ENCODE results near the gene ALK. TPM values are rescaled to one million over a fixed set of nuclear protein-coding genes. Genes with fewer than 3 reads are reported as not detected.

ALK gene
- total RNA-seq, 2 experiments from 2014 or later = not detected

DNA sequence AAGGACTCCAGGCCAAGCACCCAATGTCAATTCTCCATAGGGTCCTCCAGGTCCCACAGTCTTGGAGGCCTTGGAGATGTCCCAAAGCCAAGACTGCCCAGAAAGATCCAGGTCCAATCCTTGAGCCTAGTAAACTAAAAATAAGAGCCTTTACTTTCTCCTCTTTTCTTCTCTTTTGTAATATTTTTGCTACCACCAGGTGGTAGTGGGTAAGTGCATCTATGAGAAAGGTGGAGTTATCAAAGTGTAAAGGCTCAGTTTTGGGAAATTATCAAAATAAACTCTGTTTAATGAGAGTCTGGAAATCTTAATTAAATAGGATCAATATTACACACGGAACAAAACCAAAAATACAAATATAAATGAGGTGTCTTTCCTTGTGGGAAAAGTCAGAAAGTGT lies 276.4 kb downstream of the ALK start:
- DNase-seq (no peak), ATAC-seq (no peak)
- Mint-ChIP-seq H3K9me3 (ENCODE audit: low read depth) (peaks cover 10% of the 10 kb centered on the region), H3K27me3 (peaks cover 5% of the 10 kb centered on the region), H3K4me3 (no peak overlapping the region), H3K27ac (no peak overlapping the region), H3K4me1 (no peaks in the 10 kb centered on the region), H3K36me3 (peaks cover 1% of the 10 kb centered on the region)
- CTCF ChIA-PET = no interaction called here

DNA sequence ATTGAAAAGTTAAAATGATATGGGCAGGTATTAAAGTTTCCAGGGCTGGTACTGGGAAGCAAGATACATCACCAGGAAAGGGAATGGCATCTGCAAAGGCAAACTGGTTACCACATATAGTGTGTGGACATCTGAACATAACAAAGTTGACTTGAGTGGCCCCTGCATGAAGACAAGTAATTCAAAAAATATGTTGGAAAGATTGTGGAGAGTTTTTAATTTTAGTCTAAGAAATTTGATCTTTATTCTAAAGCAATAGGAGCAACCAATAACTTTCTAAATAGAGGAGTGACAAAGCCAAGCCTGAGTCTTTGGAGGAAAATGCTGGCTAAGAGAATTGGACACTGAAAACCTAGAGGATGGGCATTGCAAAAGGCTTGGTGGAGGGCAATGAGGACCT lies 278.2 kb downstream of the ALK start:
- no peaks in the 10 kb centered on the region for H3K36me3 Mint-ChIP-seq
- DNase-seq (no peak), ATAC-seq (no peak)
- H3K27ac Mint-ChIP-seq = no peak overlapping the region
- H3K4me1 Mint-ChIP-seq = no peaks in the 10 kb centered on the region
- H3K4me3 Mint-ChIP-seq = no peak overlapping the region
- H3K9me3 Mint-ChIP-seq (ENCODE audit: low read depth) = no peaks in the 10 kb centered on the region
- H3K27me3 Mint-ChIP-seq = peaks cover 5% of the 10 kb centered on the region
- CTCF ChIA-PET = no interaction called here

DNA sequence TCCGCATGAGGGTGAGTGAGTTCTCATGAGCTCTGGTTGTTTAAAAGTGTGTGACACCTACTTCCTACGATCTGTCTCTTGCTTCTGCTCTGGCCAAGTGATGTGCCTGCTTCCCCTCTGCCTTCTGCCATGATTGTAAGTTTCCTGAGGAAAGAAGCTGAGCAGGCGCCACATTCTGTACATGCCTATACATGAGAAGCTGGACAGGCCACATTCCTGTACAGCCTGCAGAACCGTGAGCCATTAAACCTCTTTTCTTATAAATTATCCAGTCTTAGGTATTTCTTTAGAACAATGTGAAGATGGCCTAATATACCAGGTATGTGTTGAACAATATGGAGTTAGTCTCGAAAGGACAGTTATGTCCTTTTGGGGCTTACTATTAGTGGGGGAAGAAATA lies 281.0 kb downstream of the ALK start:
- Mint-ChIP-seq H3K27me3 (peaks cover 9% of the 10 kb centered on the region), H3K27ac (no peak overlapping the region), H3K36me3 (no peaks in the 10 kb centered on the region), H3K9me3 (ENCODE audit: low read depth) (no peaks in the 10 kb centered on the region), H3K4me3 (no peak overlapping the region), H3K4me1 (no peaks in the 10 kb centered on the region)
- ATAC-seq (no peak), DNase-seq (no peak)
- CTCF ChIA-PET = no interaction called here

DNA sequence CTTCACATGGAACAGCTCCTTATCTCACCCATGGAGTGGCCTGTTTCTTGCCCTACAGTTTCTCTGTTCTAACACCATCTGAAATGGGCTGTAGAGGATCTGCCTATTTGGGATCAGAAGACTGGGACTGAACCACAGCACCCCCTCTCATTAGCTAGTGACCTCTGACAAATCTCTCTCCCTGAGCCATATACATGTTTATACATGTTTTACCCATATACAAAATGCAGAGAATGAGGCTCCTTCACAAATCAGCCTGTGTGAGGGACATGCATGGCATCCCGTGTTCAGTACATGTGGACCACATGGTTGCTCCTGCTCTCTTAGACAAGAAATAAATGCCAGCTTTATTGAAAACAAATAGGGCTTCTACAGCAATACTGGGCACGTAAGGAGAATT lies 282.7 kb downstream of the ALK start:
- Mint-ChIP-seq H3K27ac (no peak overlapping the region), H3K27me3 (peaks cover 13% of the 10 kb centered on the region), H3K9me3 (ENCODE audit: low read depth) (no peaks in the 10 kb centered on the region), H3K4me3 (no peak overlapping the region), H3K36me3 (no peaks in the 10 kb centered on the region), H3K4me1 (no peaks in the 10 kb centered on the region)
- ATAC-seq (no peak), DNase-seq (no peak)
- CTCF ChIA-PET = no interaction called here

DNA sequence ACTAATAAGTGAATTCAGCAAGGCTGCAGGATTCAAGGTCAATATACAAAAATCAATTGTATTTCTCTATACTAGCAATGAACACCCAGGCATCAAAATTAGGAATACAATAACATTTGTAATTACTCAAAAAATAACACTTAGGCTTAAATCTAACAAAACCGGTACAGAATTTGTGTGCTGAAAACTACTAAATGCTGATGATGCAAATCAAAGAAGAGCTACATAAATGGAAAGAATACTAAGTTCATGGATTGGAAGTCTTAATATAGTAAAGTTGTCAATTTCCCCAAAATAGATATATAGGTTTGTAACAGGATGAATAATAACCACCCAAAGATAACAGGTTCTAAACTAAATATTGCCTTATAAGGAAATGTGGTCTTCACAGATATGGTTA lies 286.5 kb downstream of the ALK start:
- H3K4me3 Mint-ChIP-seq = no peak overlapping the region
- no peaks in the 10 kb centered on the region for H3K4me1 Mint-ChIP-seq
- H3K9me3 Mint-ChIP-seq (ENCODE audit: low read depth) = no peaks in the 10 kb centered on the region
- no peaks in the 10 kb centered on the region for H3K36me3 Mint-ChIP-seq
- H3K27ac Mint-ChIP-seq = no peak overlapping the region
- H3K27me3 Mint-ChIP-seq = peaks cover 20% of the 10 kb centered on the region
- no peak for DNase-seq
- CTCF ChIA-PET = interaction anchor here (0.6 kb wide), 1 partner anchor 326 kb away, joined by 3 read pairs; no protein-coding TSS in a partner anchor
- no peak for ATAC-seq

DNA sequence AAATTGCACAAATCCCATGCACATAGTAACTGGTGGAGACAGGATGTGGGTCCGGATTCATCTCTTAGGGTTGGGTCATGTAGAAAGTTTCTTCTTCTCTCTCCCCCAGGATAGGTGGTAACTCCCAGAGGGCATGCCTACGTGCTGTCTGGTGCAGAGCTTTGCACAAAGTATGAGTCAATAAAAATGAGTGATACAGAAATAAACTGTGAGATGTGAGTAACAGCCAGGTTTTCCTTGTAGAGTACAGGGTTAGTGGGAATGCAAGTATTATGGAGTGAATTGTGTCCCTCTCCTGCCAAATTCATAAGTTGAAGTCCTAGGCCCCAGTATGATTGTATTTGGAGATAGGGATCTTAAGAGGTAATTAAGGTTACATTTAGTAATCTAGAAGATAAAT lies 289.4 kb downstream of the ALK start:
- ATAC-seq = no peak
- H3K4me3 Mint-ChIP-seq = no peak overlapping the region
- no peaks in the 10 kb centered on the region for H3K36me3 Mint-ChIP-seq
- H3K9me3 Mint-ChIP-seq (ENCODE audit: low read depth) = no peaks in the 10 kb centered on the region
- no peaks in the 10 kb centered on the region for H3K4me1 Mint-ChIP-seq
- no peak overlapping the region for H3K27ac Mint-ChIP-seq
- CTCF ChIA-PET = no interaction called here
- H3K27me3 Mint-ChIP-seq = peaks cover 31% of the 10 kb centered on the region
- DNase-seq = no peak

DNA sequence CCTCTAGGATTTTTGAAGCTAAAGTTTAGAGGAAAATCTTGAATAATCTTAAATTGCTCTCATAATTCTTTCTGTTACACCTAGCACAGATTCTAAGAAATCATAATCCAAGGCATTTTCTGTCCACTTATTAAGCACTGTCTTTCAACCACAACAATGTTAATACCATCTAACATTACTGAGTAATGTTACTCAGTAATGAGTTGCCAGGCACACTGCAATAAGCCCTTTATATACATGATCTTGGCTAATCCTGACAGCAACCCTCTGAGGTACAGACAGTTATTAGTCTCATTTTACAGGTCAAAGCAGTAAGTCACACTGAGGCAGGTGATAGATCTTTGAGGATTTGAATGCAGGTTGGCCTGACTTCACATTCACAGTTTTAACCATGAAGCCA lies 291.9 kb downstream of the ALK start:
- CTCF ChIA-PET = no interaction called here
- no peaks in the 10 kb centered on the region for H3K4me1 Mint-ChIP-seq
- no peaks in the 10 kb centered on the region for H3K9me3 Mint-ChIP-seq (ENCODE audit: low read depth)
- no peak overlapping the region for H3K4me3 Mint-ChIP-seq
- no peaks in the 10 kb centered on the region for H3K36me3 Mint-ChIP-seq
- H3K27ac Mint-ChIP-seq = no peak overlapping the region
- ATAC-seq (no peak), DNase-seq (no peak)
- H3K27me3 Mint-ChIP-seq = peaks cover 30% of the 10 kb centered on the region

DNA sequence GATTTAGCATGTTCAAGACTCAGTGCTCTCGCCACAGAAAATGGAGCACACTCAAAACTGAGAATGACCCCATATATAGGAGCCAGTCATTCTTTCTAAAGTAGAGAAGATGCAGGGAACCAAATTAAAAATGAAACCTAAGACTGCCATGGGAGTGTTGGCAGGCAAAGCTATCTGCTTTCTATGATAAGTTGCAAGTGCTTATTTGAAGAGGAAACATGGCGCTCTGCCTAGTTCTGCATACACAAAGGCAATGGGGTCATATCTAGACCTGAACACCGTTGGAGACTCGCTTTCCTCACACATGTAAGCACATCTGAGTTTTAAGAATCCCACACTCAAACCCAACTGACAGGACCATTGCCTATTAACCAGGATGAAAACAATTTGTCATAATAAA lies 292.5 kb downstream of the ALK start:
- Mint-ChIP-seq H3K4me1 (no peaks in the 10 kb centered on the region), H3K9me3 (ENCODE audit: low read depth) (no peaks in the 10 kb centered on the region), H3K27ac (no peak overlapping the region), H3K27me3 (peaks cover 30% of the 10 kb centered on the region), H3K36me3 (no peaks in the 10 kb centered on the region), H3K4me3 (no peak overlapping the region)
- CTCF ChIA-PET = no interaction called here
- DNase-seq (no peak), ATAC-seq (no peak)

DNA sequence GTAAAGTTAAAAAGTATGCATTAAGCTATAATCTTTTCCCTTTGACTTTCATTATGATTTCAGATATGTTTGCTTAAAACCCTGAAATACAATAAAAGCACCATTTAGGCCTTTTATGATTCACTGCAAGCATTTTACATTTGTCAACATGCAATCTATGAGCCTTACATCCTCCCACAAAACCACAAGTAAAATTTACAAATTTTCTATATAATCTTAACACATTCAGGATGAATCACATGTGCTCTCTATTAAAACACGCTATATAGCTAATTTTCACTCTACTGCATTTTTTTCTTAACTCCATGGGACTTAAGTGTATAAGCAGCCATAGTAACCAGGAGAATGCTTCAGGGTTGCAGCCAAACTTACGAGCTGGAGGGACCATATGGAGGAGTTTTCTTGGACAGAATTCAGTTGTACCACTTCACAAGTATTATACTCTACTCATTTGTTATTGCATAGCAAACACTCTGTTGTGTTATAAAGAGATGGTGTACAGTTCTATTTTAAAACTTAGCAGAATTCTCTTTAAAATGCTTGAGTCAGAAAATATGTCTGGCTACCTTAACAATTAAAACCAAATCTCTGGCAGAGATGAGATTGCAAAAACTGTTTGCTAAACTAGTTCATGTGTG lies 293.2 kb downstream of the ALK start:
- H3K4me1 Mint-ChIP-seq = no peaks in the 10 kb centered on the region
- no peak overlapping the region for H3K27ac Mint-ChIP-seq
- no peaks in the 10 kb centered on the region for H3K36me3 Mint-ChIP-seq
- CTCF ChIA-PET = no interaction called here
- DNase-seq (no peak), ATAC-seq (no peak)
- H3K9me3 Mint-ChIP-seq (ENCODE audit: low read depth) = no peaks in the 10 kb centered on the region
- no peak overlapping the region for H3K4me3 Mint-ChIP-seq
- H3K27me3 Mint-ChIP-seq = peaks cover 30% of the 10 kb centered on the region

DNA sequence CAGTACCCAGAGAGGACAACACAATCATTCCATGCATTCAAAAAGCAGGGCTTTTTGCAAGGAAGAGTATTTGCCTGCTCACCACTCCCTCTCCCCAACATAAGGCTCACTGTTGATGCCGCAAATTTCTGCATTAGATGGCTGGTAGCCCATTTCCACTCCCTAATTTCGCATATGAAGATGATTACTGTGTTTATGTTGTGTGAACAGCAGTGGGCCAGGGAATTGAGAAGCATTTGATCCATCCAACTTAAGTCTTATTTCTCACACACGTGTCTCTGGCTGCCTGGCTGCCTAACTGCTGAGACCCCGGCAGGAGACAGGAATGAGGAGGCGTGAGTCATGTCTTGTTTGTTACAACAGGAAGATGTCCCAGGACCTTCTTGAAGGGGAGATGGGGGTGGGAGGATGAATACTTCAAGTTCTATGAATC lies 294.1 kb downstream of the ALK start:
- no peak for ATAC-seq

DNA sequence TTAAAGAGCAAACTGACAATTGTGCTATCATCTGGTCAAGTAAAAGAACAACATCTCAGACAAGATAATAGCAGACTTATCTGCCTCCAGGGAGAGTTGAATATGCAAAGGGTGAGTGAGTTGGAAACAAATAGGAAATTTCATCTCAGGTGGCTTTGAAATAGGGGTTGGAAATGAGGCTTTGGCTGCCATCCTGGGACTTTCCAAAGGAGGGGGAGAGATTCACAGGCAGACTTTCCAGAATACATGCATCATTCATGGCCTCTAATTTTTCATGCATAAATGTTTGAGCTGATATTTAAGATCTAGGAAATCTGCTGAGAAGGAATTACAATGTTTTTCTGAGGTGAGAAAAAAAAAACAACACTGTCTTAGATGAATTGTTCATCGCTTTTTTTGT lies 300.5 kb downstream of the ALK start:
- no peak for ATAC-seq
- no peak for DNase-seq
- Mint-ChIP-seq H3K9me3 (ENCODE audit: low read depth) (no peaks in the 10 kb centered on the region), H3K4me1 (no peaks in the 10 kb centered on the region), H3K27ac (no peak overlapping the region), H3K36me3 (no peaks in the 10 kb centered on the region), H3K4me3 (no peak overlapping the region), H3K27me3 (no peaks in the 10 kb centered on the region)
- CTCF ChIA-PET = no interaction called here

More for the DNA sequence above, 294.1 kb downstream of the ALK start:
- CTCF ChIA-PET = no interaction called here
- DNase-seq = no peak
- Mint-ChIP-seq H3K27ac (no peak overlapping the region), H3K36me3 (no peaks in the 10 kb centered on the region), H3K27me3 (peaks cover 30% of the 10 kb centered on the region), H3K9me3 (ENCODE audit: low read depth) (no peaks in the 10 kb centered on the region), H3K4me3 (no peak overlapping the region), H3K4me1 (no peaks in the 10 kb centered on the region)

DNA sequence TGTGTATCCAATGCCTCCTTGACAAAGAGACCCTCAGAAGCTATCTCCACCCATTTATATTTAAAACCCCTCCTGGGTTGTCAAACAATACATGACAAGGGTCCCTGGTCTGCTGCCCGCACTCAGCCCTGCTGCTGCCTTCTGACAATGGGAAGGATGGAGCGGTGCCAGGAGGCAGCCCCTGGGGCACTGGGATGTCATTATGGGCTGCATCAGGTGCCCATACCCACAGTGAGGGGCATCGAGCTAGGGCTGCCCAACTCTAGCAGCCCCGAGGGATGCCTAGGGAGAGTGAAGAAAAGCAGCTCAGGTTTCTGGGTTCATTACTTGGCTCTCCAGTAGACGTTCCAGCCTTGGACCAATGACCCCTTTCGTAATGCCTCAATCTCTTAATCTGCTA lies 301.7 kb downstream of the ALK start:
- Mint-ChIP-seq H3K27me3 (peaks cover 3% of the 10 kb centered on the region), H3K4me1 (no peaks in the 10 kb centered on the region), H3K27ac (no peak overlapping the region), H3K36me3 (no peaks in the 10 kb centered on the region), H3K9me3 (ENCODE audit: low read depth) (no peaks in the 10 kb centered on the region), H3K4me3 (no peak overlapping the region)
- DNase-seq (no peak), ATAC-seq (no peak)
- CTCF ChIA-PET = no interaction called here

DNA sequence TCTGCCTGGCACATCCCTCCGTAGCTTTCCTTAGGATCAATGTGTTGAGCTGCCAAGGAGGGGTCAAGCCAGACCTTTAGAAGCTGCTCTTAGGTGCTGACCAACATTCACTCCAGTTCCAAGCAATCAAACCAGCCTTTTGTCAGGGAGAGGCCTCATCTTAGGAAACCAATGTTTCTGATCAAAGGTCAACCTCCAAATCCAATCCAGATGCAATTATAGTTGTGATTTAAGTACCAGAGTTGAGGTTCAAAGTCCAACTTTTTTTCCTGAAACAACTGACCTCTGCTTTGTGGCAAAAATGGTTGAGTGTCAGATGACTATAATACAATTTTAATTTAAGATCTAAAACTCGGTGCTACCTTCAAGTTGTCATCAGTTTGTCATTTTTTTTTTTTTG lies 303.4 kb downstream of the ALK start:
- Mint-ChIP-seq H3K27ac (no peak overlapping the region), H3K27me3 (peaks cover 9% of the 10 kb centered on the region), H3K4me1 (no peaks in the 10 kb centered on the region), H3K9me3 (ENCODE audit: low read depth) (no peaks in the 10 kb centered on the region), H3K4me3 (no peak overlapping the region), H3K36me3 (no peaks in the 10 kb centered on the region)
- DNase-seq = no peak
- no peak for ATAC-seq
- CTCF ChIA-PET = no interaction called here

DNA sequence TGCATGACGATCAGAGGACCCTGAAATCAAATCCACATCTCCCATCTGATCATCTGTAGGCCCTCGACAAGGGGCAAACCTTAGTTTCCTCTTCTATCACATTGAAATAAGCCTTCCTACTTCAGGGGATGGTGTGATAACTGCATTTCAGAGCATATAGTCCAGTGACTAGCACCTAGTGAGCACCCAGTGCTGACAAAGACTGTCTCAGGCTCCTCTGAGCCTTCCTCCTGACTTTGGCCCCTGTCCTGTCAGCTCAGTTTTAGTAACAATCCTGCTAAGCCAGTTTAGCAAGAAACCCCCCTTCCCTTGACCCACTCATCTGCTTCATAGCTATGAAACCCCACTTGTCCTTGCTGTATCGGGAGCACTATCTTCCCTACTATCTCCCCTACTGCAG lies 304.0 kb downstream of the ALK start:
- ATAC-seq = no peak
- Mint-ChIP-seq H3K27ac (no peak overlapping the region), H3K9me3 (ENCODE audit: low read depth) (no peaks in the 10 kb centered on the region), H3K4me3 (no peak overlapping the region), H3K27me3 (peaks cover 9% of the 10 kb centered on the region), H3K36me3 (no peaks in the 10 kb centered on the region), H3K4me1 (no peaks in the 10 kb centered on the region)
- DNase-seq = no peak
- CTCF ChIA-PET = no interaction called here

DNA sequence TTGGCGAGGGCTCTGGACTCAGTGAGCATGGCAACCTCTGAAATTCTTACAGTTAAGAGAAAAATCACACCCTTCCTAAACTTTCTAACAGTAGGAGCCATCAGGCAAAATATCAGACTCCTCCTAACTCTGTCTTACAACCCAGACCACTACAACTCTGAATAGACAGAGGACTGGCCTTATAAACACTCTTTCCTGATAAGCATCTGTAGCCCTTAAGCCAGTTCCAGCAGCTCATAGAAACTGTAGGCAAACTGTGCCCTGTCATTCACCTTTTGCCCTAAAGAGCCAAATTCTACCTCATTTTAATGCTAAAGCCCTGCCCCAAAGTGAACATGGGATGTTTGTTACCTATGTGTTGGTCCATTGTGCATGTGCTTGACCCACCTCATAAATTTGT lies 304.8 kb downstream of the ALK start:
- Mint-ChIP-seq H3K27me3 (peaks cover 11% of the 10 kb centered on the region), H3K4me1 (no peaks in the 10 kb centered on the region), H3K36me3 (no peaks in the 10 kb centered on the region), H3K9me3 (ENCODE audit: low read depth) (no peaks in the 10 kb centered on the region), H3K4me3 (no peak overlapping the region), H3K27ac (no peak overlapping the region)
- CTCF ChIA-PET = no interaction called here
- ATAC-seq (no peak), DNase-seq (no peak)

Data from activated CD8-positive, alpha-beta memory T cell treated with anti-CD3 and anti-CD28 coated beads, Interleukin-2, amount 10 ng/mL, durations not matched to agents 7 days and 5 days (primary cell).